Gastroesophageal sphincter (tissue), 3 donors: ENCODE results near the gene SUPT5H.

Experiments
- POLR2A ChIP-seq, 2 donors: fragments of 450-650 bp; IDR thresholded peaks; one replicate each; pipeline ENCODE4 v1.6.1; 2017; ENCODE audit warnings: antibody characterized with exemption in 2 of 2, mild to moderate bottlenecking in 2 of 2, moderate library complexity in 1 of 2
- TF ChIP-seq, protein P1 (sequence below), 4 experiments: fragments of 200-600 bp in 2 of 4; fragments of 450-650 bp in 2 of 4; sonication (generic) in 1 of 4; IDR thresholded peaks; one replicate each; pipeline ENCODE4 v1.5.1; 2017 to 2019; ENCODE audit warnings: antibody characterized with exemption in 4 of 4, mild to moderate bottlenecking in 2 of 4, moderate library complexity in 2 of 4

DNA sequence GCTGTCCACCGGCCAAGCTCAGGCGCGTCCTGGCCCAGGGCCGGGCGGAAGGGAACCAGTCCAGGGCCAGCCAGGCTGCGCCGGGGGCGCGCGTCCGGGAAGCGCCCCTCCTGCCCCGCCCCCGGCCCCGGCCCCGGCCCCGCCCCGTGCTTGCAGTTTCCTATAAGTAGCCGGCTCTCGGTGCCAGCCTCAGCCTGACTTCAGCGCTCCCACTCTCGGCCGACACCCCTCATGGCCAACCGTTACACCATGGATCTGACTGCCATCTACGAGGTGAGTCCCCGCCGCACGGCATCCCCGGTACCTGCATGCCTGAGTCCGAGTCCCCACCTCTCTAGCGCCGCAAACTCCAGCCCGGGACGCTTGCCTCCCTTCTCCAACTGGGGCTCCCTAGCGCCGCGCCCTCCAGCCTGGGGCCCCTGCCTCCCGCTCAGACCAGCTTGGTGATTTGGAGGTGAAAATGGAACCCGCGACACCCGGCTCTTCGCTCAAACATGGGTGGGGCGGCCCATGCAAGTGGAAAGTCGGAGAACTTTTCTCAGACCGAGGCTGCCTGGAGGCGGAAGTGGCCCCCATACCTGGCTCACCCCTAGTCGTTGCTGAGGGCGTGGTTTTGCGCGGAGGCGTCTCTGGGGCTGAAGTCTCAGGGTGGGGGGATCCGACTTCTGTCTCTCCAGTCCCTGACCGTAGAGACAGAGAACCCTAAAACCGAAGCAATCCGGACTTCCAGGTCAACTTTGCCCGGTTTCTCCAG, 38.5 kb upstream of the SUPT5H start, which contains the start of gene ZFP36:
- TF ChIP-seq, protein P1, sequence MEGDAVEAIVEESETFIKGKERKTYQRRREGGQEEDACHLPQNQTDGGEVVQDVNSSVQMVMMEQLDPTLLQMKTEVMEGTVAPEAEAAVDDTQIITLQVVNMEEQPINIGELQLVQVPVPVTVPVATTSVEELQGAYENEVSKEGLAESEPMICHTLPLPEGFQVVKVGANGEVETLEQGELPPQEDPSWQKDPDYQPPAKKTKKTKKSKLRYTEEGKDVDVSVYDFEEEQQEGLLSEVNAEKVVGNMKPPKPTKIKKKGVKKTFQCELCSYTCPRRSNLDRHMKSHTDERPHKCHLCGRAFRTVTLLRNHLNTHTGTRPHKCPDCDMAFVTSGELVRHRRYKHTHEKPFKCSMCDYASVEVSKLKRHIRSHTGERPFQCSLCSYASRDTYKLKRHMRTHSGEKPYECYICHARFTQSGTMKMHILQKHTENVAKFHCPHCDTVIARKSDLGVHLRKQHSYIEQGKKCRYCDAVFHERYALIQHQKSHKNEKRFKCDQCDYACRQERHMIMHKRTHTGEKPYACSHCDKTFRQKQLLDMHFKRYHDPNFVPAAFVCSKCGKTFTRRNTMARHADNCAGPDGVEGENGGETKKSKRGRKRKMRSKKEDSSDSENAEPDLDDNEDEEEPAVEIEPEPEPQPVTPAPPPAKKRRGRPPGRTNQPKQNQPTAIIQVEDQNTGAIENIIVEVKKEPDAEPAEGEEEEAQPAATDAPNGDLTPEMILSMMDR (IDR thresholded peaks at IDR 0.05): peak in 2 of 4 experiments; percentile 33 to 42
- peak; percentile 100 for TF ChIP-seq POLR2A (IDR thresholded peaks at IDR 0.05)
